CMK (cell line): ENCODE measurements around the gene WWC2.

Experiments used
- DNase-seq: peaks from one replicate; pipeline ENCODE4 v3.0.0-alpha.2; 2010; ENCODE audit warnings: low read depth

WWC2 gene

DNA sequence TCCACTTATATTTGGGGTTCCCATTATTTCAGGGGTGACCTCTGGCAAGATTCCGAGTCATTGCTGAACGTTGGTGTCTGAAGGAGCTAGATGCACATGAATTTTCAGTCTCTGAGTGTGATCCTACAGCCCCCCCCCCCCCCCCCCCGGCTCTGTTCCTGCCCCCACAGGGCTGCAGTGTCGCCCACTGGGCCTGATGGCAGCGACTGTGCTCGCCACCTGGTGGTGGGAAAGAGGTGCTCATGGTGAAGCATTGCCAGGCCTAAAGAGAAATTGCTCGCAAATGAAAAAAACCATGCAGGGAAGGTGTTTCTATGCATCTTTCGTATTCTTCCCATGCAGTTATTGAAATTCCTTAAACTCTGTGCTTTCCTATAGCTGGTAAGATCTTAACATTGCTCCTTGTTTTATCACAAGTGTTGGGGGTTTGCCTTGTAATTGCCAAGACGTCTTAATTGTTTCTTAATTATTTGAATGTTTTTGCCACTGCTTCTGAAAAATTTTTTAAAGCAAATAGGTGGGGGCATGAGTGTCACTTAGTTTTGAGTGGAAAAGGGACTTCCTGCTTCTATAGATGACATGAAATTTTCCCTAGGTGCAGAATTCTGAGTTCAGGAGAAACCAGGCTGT is 157.8 kb downstream of the WWC2 start:
- DNase-seq: no peak

DNA sequence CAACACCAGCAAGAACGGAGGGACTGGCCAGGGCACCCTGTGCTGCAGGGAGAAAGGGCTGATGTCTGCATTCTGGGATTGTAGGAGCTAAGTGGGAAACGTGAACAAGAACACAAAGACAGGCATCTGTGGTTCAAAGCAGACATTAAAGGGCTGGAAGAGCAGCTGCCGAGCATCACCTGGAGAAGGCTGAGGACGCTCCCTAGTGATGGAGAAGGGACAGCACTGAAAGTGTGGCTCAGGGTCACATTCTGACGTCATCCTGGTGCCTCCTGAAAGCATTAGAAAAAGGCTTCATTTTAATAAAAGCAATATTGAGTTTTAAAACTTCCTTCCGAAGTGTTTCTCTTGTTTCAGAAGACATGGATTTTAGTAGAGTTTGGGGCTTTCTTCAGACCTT is 158.8 kb downstream of the WWC2 start:
- DNase-seq: no peak

DNA sequence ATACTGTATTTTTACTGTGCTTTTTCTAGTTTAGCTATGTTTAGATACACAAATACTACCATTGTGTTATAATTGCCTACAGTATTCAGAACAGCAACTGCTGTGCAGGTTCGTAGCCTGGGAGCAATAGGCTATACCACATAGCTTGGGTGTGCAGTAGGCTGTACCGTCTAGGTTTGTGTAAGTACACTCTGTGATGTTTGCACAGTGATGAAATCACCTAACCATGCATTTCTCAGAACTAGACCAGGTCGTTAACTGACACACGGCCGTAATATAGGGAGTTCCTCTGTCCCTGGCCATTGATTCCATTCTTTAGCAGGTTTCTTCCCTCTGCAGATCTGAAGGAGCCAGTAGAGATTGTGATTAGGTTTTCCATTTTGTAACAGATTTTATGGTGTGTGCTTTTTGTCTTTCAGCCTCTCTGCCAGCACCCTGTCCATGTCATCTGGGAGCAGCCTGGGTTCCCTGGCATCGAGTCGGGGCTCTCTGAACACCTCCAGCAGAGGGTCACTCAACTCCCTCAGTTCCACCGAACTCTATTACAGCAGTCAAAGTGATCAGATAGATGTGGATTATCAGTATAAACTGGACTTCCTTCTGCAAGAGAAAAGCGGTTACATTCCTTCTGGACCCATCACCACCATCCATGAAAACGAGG is 161.6 kb downstream of the WWC2 start:
- DNase-seq: no peak

DNA sequence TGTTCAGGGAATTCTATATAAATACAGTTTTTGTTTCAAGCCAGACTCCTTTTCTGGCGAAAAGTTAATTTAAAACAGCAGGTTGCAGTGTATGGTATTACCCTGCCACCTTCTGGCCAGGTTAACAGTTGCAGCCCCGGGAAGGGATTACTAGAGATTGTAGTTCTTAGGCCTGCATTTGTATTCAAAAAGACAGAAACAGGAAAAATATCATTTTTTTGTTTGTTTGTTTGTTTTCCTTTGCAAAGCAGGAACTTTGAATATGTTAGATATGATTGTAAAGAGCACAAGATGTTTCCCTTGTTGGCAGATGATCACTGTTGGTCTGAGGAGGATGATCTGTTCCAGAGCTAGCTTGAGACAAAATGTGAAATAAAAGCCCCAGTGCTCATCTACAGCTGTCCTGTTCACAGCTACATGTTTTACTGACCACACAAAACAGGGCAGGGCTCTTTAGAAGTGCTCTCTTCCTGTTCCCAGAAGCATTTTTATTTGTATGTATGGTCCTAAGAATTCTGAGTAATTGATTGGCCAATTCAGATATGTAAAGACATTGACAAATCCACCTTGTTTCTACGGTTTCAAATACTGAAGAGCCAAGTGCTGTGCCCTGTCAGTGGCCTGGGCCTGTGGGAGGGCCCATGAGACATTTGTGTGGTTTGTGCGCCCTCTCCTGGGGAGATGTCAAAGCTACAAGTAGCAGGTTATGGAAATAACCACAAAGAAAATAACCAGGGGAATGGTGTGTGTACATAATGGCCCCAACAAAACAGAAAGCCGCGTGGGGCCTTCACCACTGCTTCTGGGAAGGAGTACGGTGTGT is 163.1 kb downstream of the WWC2 start:
- no peak for DNase-seq

DNA sequence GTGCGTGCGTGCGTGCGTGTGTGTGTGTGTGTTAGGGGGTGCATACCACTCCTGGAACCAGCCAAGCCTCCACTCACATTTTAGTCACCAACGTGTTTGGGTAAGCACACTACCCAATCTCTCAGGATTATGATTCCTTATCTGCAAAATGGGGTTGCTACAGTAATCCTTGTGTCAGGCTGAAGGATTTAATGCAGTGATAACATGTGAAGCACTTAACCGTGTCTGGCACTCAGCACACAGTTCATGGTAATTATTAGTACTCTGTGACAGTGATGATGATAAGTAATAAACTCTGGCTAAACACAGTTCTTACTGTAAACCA is 163.7 kb downstream of the WWC2 start:
- no peak for DNase-seq

DNA sequence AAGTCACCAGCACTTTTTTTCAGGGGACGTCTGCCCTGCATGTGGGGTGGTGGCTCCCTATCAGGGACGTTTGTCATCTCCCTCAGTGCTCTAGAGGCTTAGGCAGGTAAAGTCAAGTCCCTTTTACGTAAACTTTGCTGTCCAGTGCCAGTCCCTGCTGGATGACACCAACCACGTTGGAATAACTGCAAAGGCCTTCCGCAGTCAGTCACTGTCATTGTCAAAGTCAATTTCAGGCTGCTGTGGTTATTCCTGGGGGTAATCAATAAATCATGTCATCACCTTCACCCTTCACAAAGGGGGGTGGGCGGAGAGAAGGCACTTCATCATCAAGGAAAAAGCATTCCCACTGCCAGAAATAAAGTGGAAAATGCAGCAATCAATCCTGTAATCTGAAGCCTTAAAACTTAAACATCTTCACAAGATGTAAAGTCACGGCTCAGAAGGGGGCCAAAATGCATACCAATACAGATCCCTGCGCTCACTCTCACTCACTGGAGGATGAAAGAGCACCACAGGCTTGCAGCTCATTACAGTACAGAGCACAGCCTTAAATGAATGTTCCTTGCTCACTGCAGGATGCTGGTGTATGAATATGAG is 164.8 kb downstream of the WWC2 start:
- no peak for DNase-seq

DNA sequence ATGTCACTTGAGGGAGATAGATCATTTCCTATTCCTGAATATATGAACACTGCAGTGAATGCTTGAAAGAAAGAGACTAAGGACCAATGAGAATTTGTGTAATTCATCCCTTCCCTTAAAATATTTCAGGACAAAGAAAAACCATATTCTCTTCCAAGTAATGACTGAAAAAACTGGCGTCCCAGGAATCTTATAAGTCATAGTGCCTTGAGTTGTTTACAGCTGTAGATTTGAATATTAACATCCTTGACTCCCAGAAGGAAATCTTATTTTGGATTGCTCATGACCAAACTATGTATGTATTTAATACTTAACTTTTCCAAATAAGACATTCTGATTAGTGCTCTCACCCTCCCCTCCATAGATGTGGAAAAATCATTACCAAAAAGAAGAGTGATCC is 165.6 kb downstream of the WWC2 start:
- no peak for DNase-seq

DNA sequence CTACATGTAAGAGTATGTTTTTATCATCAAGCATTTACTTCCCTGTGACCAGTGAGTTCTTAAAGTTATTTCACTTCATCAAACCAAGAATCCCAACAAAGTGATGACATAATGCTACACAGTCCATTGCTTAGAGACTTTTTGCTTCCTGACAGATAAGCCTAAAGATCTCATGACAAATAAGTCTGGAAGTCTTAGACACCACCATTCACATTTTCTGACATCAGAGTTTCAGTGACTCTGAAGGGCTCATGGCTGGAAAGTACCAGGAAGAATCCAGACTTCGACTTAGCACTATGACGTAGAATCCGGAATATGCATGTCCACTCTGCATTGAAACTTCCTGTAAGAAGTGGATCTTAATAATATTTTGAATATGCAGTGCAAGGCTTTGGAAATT is 167.3 kb downstream of the WWC2 start:
- DNase-seq: no peak

DNA sequence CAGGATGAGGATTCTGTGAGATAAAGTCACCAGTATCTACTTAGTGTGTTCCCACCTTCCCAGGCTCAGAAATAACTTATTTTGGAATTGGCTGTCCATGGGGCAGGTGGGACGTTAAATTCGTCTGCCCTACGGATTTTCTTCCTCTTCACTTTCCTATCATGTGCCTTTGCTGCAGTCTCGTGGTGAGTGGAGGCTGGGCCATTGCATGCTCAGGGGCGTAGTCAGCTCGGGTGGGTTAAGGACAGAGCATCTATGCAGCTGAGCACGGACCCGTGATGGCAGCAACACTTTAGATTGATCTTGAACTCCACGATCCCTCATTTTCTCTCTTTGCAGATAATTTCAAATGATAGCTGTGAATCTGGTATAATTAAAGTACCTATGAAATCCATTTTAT is 169.5 kb downstream of the WWC2 start:
- DNase-seq: no peak

DNA sequence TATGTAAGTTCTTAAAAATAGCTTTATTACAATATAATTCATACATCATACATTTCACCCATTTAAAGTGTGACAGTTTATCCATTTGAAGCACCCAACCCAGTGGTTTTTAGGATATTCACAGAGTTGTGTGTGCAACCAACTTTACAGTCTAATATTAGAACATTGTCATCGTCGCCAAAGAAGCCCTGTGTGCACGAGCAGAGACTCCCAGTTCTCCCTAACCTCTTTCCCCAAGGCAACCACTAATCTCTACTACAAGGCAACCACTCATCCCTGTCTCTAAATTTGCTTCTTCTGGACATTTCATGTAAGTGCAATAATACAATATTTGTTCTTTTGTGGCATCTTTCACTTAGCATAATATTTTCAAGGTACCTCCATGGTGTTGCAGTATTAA is 173.3 kb downstream of the WWC2 start:
- no peak for DNase-seq

DNA sequence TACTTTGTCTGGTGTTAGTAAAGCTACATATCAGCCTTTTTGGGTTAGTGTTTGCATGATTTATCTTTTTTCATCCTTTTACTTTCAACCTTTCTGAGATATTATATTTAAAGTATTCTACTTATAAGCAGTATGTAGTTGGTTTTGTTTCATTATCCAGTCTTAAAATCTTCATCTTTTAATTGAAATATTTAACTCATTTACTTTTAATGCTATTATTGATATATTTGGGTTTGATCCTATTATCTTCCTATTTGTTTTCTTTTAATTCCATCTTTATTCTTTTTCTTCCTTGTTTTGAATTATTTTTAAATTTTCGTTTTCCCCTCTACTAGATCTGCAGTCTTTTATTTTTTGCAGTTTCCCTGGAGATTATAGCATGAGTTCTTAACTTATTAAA is 177.0 kb downstream of the WWC2 start:
- no peak for DNase-seq

DNA sequence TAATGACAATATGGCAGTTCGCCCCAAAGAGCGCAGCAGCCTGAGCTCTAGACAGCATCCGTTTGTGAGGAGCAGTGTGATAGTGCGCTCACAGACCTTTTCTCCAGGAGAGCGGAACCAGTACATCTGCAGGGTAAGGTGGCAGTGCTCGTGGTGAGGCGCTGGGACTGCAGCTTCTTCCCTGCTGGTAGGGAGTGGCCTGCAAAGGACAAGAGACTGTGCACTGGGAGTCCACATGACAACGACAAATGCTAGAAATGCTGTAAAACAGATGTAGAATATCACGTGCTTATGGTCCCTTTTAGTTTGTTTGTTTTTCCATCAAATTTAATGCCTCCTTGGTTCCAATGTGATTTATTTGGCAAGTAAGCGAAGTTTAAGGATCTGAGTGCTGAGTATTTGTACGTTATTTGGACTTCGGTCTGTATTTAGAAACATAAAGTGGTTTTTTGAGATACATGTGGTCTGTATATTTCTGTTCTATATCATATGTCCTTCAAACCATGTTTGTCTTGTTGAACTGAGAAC is 185.3 kb downstream of the WWC2 start:
- DNase-seq: no peak

DNA sequence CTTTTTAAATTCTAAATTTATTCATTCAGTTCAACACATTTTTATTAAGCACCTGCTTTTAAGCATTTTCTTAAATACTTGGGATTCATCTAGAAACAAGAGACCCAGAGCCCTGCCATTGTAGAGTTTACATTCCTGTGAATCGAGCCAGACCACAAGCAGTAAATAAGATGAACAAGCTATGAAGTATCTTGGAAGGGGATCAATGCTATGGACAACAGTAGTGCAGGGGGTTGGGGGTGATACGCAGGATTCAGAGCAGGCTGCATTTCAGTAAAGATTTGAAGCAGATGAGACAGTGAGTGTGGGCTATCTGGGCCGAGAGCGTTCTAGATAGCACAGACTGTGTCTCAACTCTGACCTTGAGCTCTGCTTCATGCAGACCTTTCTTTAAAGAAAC is 185.9 kb downstream of the WWC2 start:
- DNase-seq: no peak

DNA sequence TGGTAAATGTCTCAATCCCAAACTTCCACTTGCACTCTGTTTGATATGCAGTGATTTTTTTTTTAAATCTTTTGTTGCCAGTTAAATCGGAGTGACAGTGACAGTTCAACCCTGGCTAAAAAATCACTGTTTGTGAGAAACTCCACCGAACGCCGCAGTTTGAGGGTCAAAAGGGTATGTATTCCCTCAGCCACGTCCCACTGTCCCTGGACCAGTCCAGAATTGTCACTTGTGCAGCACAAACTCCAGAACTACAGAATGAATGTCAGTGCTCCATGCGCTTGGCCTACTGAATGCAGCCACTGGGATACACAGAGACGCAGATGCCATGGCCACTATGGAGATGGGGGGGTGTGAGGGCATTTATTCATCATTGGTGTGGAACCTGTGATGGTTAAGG is 186.8 kb downstream of the WWC2 start:
- no peak for DNase-seq

DNA sequence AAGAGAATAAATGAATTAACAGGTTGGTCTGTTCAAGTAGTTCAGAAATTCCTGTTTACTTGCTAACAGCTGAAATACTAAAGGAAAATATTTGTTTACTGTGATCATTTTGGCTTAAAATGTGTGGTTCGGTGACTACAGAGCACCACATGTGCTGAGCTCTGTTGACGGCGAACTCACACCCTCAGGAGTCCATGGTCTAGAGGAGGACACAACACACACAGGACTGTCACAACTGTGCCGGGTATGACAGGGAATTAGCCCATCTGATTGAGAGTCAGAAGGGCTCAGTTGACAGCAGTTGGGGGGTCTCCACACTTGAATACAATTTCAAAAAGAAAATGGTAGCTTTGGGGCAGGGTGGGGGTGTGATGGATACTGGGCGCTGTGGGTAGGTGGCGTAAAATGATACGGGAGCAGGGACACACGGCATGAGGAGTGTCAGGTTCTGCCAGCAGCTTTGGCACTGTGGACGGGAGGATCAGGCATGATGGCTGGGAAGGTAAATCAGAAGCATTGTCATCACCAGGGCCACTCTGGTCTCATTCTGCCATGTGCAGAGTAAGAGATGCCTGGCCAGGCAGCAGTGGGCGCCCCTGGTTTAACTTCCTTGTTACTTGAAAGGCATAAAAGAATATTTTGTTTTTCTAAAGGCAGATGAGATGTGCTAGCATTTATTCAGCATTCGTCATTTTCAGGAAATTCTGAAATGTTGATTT is 187.7 kb downstream of the WWC2 start:
- DNase-seq: no peak

DNA sequence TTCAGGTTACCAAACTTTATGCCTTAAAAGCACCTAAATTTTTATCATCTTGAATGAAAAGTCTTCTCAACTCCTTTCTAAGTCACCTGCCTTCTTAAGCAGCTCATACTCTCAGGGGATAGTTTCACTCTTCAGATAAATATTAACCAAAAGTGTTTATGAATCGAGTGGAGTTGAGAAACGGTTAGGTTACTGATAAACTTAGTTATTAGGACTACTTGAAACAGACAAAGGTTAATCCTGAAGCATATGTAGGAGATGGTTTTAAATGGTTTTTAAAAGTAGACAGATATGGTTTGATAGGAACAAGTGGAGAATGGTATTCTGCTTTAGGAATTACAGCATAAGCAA is 188.2 kb downstream of the WWC2 start:
- no peak for DNase-seq

DNA sequence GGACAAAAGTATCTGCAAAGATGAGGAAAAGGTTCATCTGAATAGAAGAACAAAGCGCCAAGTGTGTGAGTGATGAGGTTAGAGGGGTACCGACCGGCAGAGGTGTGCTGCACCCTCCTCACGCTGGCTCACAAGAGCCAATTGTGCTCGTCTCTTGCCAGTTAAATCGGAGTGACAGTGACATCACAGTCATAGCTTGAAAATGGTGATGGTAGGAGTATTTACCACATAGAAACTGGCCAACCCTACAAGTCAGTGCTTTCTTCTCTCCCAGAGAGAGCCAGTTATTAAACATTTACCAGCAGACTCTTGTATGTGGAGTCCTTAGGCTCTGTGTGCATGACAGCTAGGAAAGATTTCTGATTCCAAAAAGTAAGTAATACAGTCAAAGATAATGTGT is 188.6 kb downstream of the WWC2 start:
- DNase-seq: no peak

DNA sequence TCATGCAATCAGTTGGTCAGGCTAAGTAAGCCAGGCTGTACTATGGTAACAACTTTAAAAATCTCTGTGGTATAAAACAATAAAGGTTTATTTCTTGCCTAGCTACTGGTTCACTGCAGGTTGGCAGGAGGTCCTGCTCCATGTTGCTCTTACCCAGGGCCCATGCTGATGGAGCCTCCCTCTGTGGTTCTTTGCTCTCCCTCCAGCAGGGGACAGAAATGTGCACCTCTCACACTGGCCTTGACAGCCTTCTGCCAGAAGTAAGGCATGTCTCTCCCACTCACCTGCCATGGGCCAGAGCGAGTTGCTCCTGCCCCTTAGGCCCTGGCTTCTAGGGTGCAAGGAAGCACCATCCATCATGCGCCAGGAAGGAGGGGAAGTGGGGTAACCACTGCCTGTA is 189.9 kb downstream of the WWC2 start:
- DNase-seq: no peak

DNA sequence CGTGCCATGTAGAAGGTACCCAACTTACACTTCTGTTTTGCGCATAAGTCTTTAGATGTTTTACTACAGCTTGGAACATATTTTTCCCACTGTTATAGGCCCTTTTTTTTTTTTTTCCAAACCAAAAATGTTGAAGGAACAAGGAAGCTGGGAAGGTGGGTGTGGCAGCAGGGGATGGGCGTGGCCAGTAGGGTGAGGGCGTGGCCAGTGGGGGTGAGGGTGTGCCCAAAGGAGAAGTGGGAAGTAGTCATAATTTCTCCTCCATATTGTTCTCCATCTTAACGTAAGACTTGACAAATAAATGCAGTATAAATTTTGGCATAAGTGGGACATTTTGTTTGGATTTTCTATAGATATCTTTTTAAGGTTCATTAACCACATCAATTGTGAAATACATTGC is 190.6 kb downstream of the WWC2 start:
- DNase-seq: peak; percentile 9

DNA sequence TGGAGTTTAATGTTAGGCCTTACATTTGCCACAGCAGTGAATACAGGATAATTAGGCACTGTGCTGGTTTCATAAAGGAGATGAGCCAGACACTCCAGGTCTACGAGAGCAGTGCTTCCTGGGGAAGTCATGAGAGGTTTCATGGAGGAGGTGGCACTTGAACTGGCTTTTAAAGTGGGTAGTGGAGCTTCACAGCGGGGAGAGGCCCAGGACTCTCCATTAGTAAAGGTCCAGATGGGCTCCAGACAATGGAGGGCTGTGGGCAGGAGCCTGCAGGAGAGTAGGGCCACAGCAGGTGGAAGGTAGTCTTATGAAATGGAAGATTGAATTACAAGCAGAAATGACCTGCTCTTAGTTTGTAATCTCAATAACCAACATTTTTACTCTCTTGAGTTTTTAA is 192.0 kb downstream of the WWC2 start:
- DNase-seq: no peak

DNA sequence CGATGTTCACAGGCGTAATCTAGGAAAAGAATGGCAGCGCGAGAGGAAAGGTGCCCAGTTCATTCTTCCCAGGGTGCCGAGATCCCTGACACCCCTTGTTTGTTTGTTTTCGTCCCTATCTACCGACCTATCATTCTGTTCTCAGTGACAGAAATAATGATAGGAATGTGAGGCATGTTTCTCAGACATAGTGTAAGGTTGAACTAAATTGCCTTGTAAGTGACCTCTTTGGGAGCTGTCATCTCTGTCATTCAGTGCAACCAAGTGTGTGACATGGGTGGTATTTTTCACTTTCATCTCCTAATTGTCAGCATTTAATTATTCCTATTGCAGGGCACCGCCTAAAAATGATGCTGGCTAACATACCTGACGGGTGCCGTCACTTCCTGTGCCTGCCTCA is 196.7 kb downstream of the WWC2 start:
- no peak for DNase-seq

DNA sequence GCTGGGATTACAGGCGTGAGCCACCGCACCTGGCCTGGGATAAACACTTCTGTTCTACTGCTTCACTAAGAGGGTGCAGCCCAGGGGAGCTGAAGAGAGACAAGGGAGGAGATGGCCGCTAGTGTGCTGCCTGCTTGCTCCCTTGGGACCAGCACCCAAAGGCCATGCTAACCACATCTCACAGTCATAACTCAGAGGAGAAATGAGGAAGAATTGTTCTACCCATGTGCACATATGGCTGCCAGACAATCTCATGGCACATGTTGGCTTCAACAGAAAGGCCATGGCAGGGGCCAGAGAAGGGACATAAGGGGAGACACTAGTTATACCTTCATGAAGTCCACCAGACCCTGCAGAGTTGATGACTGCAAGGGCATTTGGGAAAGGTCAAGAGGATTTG is 198.6 kb downstream of the WWC2 start:
- no peak for DNase-seq
